Measurements from ENCODE around the gene ALG14.

DNA sequence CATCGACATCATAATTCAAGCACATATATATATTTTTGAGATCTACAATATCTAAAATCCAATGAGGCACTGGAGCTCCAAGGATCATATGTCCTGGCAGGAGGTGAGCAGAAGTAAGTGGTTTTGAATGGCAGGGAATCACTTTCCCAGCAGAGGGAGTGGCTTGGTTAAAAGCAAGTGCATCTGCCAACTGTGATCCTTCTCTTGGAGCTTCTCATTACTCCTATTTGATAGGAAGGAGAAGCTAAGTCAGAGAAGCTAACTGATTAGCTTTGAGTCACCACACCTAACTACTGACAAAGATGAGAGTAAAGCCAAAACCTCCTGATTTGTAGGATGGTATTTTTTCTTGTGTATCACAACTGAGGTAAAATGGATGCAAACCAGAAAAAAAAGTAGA is 55.0 kb downstream of the ALG14 start:
- TF ChIP-seq ZNF76 (tag by site-specific recombination; IDR thresholded peaks at IDR 0.05; ENCODE audit: borderline replicate concordance, low read depth) (no peak), KLF9 (tag by site-specific recombination; IDR thresholded peaks at IDR 0.05; ENCODE audit: low read depth) (no peak), ZNF366 (tag by site-specific recombination; conservative IDR thresholded peaks at IDR 0.05) (no peak), BCL11A (tag by site-specific recombination; IDR thresholded peaks at IDR 0.05; ENCODE audit: low read depth) (no peak), ZNF518A (tag by site-specific recombination; conservative IDR thresholded peaks at IDR 0.05; ENCODE audit: low read depth) (no peak), ZBTB20 (tag by site-specific recombination; IDR thresholded peaks at IDR 0.05) (no peak), REST (tag by site-specific recombination; IDR thresholded peaks at IDR 0.05) (no peak)
- TF ChIP-seq, protein P1, sequence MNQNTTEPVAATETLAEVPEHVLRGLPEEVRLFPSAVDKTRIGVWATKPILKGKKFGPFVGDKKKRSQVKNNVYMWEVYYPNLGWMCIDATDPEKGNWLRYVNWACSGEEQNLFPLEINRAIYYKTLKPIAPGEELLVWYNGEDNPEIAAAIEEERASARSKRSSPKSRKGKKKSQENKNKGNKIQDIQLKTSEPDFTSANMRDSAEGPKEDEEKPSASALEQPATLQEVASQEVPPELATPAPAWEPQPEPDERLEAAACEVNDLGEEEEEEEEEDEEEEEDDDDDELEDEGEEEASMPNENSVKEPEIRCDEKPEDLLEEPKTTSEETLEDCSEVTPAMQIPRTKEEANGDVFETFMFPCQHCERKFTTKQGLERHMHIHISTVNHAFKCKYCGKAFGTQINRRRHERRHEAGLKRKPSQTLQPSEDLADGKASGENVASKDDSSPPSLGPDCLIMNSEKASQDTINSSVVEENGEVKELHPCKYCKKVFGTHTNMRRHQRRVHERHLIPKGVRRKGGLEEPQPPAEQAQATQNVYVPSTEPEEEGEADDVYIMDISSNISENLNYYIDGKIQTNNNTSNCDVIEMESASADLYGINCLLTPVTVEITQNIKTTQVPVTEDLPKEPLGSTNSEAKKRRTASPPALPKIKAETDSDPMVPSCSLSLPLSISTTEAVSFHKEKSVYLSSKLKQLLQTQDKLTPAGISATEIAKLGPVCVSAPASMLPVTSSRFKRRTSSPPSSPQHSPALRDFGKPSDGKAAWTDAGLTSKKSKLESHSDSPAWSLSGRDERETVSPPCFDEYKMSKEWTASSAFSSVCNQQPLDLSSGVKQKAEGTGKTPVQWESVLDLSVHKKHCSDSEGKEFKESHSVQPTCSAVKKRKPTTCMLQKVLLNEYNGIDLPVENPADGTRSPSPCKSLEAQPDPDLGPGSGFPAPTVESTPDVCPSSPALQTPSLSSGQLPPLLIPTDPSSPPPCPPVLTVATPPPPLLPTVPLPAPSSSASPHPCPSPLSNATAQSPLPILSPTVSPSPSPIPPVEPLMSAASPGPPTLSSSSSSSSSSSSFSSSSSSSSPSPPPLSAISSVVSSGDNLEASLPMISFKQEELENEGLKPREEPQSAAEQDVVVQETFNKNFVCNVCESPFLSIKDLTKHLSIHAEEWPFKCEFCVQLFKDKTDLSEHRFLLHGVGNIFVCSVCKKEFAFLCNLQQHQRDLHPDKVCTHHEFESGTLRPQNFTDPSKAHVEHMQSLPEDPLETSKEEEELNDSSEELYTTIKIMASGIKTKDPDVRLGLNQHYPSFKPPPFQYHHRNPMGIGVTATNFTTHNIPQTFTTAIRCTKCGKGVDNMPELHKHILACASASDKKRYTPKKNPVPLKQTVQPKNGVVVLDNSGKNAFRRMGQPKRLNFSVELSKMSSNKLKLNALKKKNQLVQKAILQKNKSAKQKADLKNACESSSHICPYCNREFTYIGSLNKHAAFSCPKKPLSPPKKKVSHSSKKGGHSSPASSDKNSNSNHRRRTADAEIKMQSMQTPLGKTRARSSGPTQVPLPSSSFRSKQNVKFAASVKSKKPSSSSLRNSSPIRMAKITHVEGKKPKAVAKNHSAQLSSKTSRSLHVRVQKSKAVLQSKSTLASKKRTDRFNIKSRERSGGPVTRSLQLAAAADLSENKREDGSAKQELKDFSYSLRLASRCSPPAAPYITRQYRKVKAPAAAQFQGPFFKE (tag by site-specific recombination; IDR thresholded peaks at IDR 0.05; ENCODE audit: borderline replicate concordance), result no peak
- TF ChIP-seq, protein P2, sequence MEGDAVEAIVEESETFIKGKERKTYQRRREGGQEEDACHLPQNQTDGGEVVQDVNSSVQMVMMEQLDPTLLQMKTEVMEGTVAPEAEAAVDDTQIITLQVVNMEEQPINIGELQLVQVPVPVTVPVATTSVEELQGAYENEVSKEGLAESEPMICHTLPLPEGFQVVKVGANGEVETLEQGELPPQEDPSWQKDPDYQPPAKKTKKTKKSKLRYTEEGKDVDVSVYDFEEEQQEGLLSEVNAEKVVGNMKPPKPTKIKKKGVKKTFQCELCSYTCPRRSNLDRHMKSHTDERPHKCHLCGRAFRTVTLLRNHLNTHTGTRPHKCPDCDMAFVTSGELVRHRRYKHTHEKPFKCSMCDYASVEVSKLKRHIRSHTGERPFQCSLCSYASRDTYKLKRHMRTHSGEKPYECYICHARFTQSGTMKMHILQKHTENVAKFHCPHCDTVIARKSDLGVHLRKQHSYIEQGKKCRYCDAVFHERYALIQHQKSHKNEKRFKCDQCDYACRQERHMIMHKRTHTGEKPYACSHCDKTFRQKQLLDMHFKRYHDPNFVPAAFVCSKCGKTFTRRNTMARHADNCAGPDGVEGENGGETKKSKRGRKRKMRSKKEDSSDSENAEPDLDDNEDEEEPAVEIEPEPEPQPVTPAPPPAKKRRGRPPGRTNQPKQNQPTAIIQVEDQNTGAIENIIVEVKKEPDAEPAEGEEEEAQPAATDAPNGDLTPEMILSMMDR (tag by site-specific recombination; IDR thresholded peaks at IDR 0.05), result no peak
- TF ChIP-seq, protein P3, sequence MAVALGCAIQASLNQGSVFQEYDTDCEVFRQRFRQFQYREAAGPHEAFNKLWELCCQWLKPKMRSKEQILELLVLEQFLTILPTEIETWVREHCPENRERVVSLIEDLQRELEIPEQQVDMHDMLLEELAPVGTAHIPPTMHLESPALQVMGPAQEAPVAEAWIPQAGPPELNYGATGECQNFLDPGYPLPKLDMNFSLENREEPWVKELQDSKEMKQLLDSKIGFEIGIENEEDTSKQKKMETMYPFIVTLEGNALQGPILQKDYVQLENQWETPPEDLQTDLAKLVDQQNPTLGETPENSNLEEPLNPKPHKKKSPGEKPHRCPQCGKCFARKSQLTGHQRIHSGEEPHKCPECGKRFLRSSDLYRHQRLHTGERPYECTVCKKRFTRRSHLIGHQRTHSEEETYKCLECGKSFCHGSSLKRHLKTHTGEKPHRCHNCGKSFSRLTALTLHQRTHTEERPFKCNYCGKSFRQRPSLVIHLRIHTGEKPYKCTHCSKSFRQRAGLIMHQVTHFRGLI (tag by site-specific recombination; IDR thresholded peaks at IDR 0.05), result no peak
- TF ChIP-seq, protein P4, sequence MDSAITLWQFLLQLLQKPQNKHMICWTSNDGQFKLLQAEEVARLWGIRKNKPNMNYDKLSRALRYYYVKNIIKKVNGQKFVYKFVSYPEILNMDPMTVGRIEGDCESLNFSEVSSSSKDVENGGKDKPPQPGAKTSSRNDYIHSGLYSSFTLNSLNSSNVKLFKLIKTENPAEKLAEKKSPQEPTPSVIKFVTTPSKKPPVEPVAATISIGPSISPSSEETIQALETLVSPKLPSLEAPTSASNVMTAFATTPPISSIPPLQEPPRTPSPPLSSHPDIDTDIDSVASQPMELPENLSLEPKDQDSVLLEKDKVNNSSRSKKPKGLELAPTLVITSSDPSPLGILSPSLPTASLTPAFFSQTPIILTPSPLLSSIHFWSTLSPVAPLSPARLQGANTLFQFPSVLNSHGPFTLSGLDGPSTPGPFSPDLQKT (IDR thresholded peaks at IDR 0.05; ENCODE audit: borderline replicate concordance, low read depth, low read length), result no peak

Data from HEK293 (cell line).